KMS-11 (cell line): ENCODE measurements around the gene TIE1.

Experiments
- H2AFZ ChIP-seq: fragments of 200-600 bp; sonication (generic); 2 replicates; pipeline ENCODE4 v1.6.1; 2016; ENCODE audit warnings: antibody characterized with exemption, mixed run types, low read depth
- H3K27ac ChIP-seq: fragments of 200-600 bp; sonication (generic); 2 replicates; pipeline ENCODE4 v1.6.1; 2016; ENCODE audit warnings: mild to moderate bottlenecking, mixed run types
- H3K27me3 ChIP-seq: fragments of 200-600 bp; sonication (generic); 2 replicates; pipeline ENCODE4 v1.6.1; 2017; ENCODE audit warnings: mild to moderate bottlenecking, low read depth, mixed run types, moderate library complexity; ENCODE audit not compliant: insufficient read depth
- H3K36me3 ChIP-seq: fragments of 200-600 bp; sonication (generic); 2 replicates; pipeline ENCODE4 v1.6.1; 2017; ENCODE audit warnings: mild to moderate bottlenecking, mixed run types; ENCODE audit not compliant: insufficient read depth
- H3K4me1 ChIP-seq: fragments of 200-600 bp; sonication (generic); 2 replicates; pipeline ENCODE4 v1.6.1; 2016; ENCODE audit warnings: mild to moderate bottlenecking, low read depth, mixed run types; ENCODE audit not compliant: poor library complexity, severe bottlenecking
- H3K4me2 ChIP-seq: fragments of 200-600 bp; sonication (generic); 2 replicates; pipeline ENCODE4 v1.7.0; 2016; ENCODE audit warnings: mild to moderate bottlenecking, mixed run types
- H3K4me3 ChIP-seq: fragments of 200-600 bp; sonication (generic); IDR thresholded peaks from 2 replicates; pipeline ENCODE4 v1.6.1; 2017; ENCODE audit warnings: low read depth, low read length, mixed read lengths; ENCODE audit not compliant: insufficient read depth
- H3K79me2 ChIP-seq: fragments of 200-600 bp; sonication (generic); 2 replicates; pipeline ENCODE4 v1.6.1; 2016; ENCODE audit warnings: low read depth, mixed run types; ENCODE audit not compliant: insufficient read depth
- H3K9ac ChIP-seq: fragments of 200-600 bp; sonication (generic); 2 replicates; pipeline ENCODE4 v1.6.1; 2016; ENCODE audit warnings: mild to moderate bottlenecking, mixed run types
- H4K20me1 ChIP-seq: fragments of 200-600 bp; sonication (generic); 2 replicates; pipeline ENCODE4 v1.6.1; 2016; ENCODE audit warnings: mild to moderate bottlenecking, mixed run types; ENCODE audit not compliant: insufficient read depth
- CTCF ChIP-seq: fragments of 200-600 bp; sonication (generic); conservative IDR thresholded peaks from 2 replicates; pipeline ENCODE4 v1.6.1; 2017; ENCODE audit warnings: low read depth, mild to moderate bottlenecking, antibody characterized with exemption, low read length, moderate library complexity, mixed read lengths

TIE1 gene

DNA sequence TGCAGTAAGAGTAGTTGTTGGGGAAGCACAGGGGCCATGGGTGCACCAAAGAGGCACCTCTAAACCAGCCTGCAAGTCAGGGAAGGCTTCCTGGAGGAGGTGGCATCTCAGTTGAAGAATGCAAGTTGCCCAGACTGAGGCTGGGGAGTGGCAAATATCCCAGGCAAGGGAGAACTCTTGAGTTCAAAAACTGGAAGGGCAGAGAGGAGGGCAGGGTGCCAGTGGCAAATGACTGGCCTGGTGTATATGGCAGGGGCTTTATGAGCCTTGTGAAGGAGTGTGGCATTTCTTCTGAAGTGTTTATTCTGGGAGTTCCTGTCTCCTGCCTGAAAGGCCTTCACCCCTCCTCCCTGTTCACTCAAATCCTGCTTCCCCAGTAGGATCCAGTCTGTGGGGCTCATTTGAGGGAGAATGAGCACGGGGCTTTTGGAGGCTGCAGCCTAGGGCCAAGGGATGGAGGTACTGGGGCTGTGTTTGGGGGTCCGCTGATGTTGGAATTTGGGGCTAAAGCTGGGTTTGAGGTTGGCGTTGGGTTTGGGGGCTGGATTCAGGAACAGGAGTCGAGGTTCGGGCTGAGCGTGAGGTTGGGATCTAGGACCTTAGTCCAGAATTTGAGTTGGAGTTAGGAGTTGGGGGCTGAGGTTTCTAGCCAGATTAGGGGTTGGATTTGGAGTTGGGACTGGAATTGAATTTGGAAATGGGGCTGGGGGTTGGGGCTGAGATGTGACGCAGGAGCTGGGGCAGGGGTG is 31.0 kb upstream of the TIE1 start, which contains the start of gene TMEM125:
Gene TMEM125 (plus strand): TSS at position 357 of the 749 bp plus-strand sequence. CDS start 2,740 bp downstream, outside the sequence.
- Histone ChIP-seq H3K4me2 (no peak within 1 kb of the TSS), H2AFZ (no peak within 1 kb of the TSS), H3K27me3 (no peaks in the 10 kb centered on the region), H3K9ac (no peak within 1 kb of the TSS), H3K4me3 (no peak within 1 kb of the TSS), H3K36me3 (no peaks in the 10 kb centered on the region), H3K27ac (no peak within 1 kb of the TSS), H3K4me1 (no peaks in the 10 kb centered on the region), H3K79me2 (no peaks in the 10 kb centered on the region), H4K20me1 (no peaks in the 10 kb centered on the region)
- no peak for TF ChIP-seq CTCF

GRCh38 chr1:43270421-43271095 is 30.2 kb upstream of the TIE1 start:
- H3K36me3 ChIP-seq: no peaks in the 10 kb centered on the region
- no peaks in the 10 kb centered on the region for H3K4me1 ChIP-seq
- no peaks in the 10 kb centered on the region for H3K27me3 ChIP-seq
- no peak overlapping the region for H3K4me3 ChIP-seq
- H3K9ac ChIP-seq: no peak overlapping the region
- H3K4me2 ChIP-seq: no peak overlapping the region
- H3K27ac ChIP-seq: no peak overlapping the region
- TF ChIP-seq CTCF: no peak
- no peaks in the 10 kb centered on the region for H3K79me2 ChIP-seq
- H4K20me1 ChIP-seq: no peaks in the 10 kb centered on the region
- no peak overlapping the region for H2AFZ ChIP-seq

DNA sequence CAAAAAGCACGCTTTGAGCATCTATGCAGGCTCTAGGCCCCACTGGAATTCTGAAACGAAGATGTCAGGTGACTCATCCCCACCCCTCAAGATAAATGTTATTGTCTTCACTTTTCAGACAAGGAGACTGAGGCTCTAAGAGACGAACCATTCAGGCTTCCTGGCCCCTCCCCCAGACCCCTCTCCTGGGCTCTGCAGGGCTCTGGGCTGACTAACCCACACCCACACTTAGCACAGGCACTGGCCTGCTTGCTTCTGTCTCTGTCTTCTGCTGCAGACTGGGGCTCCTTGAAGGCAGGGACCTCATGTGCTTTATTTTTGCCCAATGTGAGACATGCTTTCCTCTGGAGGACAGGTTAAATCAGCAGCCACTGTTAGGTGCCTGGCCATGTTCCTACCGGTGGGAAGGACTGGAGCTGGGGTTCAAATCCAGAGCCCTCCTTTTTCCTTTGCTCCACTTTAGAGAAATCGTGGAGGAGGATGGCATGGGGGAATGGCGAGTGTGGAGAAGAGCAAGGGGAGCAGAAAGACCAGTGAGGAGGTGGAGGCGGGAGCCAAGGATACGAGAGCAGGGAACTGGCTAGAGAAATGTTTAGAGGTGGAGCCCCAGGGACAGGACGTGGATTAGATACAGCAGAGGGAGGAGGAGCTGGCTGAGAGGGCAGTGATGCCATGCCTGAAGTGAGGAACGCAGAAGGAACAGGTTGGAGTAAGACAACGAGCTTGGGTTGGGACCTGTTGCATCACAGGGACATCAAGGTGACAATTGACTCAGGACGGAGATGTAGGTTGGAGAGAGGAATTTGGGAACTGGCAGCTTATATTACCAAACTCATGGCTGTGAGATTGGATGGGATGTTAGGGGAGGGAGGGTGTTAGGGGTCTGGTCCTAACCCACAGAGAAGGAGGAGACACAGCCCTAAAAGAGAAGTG is 29.3 kb upstream of the TIE1 start:
- H3K27me3 ChIP-seq: no peaks in the 10 kb centered on the region
- no peak overlapping the region for H2AFZ ChIP-seq
- H3K4me3 ChIP-seq: no peak overlapping the region
- no peak overlapping the region for H3K27ac ChIP-seq
- no peak overlapping the region for H3K9ac ChIP-seq
- no peaks in the 10 kb centered on the region for H3K36me3 ChIP-seq
- no peaks in the 10 kb centered on the region for H4K20me1 ChIP-seq
- no peaks in the 10 kb centered on the region for H3K79me2 ChIP-seq
- TF ChIP-seq CTCF: no peak
- H3K4me1 ChIP-seq: no peaks in the 10 kb centered on the region
- H3K4me2 ChIP-seq: no peak overlapping the region

DNA sequence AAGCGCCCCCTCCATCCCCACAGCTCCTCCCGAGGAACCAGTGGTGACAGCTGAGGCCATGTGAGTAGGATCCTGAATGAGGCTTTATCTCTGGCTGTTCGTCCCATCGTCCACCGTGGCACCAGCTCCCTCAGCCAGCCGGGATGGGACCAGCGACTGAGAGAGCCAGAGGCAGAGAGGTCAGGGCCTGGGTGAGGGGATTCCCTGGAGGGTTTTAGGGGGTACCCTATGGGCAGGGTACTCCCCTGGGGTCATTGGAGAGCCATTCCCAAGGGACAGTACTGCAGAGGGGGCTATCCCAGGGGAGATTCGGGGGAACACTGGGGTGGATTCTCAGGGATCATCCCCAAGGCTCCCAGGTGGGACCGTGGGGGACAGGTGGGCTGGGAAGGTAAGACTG is 28.6 kb upstream of the TIE1 start:
- Histone ChIP-seq H3K9ac (no peak overlapping the region), H3K27ac (no peak overlapping the region)
- TF ChIP-seq CTCF: no peak

More for the DNA sequence above, 28.6 kb upstream of the TIE1 start:
- no peaks in the 10 kb centered on the region for H3K27me3 ChIP-seq
- H2AFZ ChIP-seq: no peak overlapping the region
- no peak overlapping the region for H3K4me2 ChIP-seq
- H3K4me1 ChIP-seq: no peaks in the 10 kb centered on the region
- H3K36me3 ChIP-seq: no peaks in the 10 kb centered on the region
- no peaks in the 10 kb centered on the region for H3K79me2 ChIP-seq
- no peak overlapping the region for H3K4me3 ChIP-seq
- no peaks in the 10 kb centered on the region for H4K20me1 ChIP-seq
